NCI-H2196 (cell line): ENCODE results near the gene GPR108.
A peak's percentile ranks its signal among the peaks of the same experiment; 100 is the strongest.
"Not testable (repeated sequence)": the region's sequence is repeated elsewhere in the genome, so short reads cannot be mapped to it uniquely, and the experiment has no call there.

ENCODE experiments used
- DNase-seq: peaks from one replicate; lab custom pipeline; 2025; ENCODE audit not compliant: unreplicated experiment; lab: John Stamatoyannopoulos, UW

Gene GPR108

GRCh38 chr19:6737284-6737872 lies at the start of gene GPR108:
GPR108 (minus strand) TSS chr19:6737580; CDS start chr19:6737576, 4 bp downstream.
- peak; percentile 99 for DNase-seq

- no peak for DNase-seq
Observed at GRCh38 chr19:6779206-6779605, 41.8 kb upstream of the GPR108 start.

GRCh38 chr19:6778386-6778785 lies 41.0 kb upstream of the GPR108 start:
- no peak for DNase-seq

DNA sequence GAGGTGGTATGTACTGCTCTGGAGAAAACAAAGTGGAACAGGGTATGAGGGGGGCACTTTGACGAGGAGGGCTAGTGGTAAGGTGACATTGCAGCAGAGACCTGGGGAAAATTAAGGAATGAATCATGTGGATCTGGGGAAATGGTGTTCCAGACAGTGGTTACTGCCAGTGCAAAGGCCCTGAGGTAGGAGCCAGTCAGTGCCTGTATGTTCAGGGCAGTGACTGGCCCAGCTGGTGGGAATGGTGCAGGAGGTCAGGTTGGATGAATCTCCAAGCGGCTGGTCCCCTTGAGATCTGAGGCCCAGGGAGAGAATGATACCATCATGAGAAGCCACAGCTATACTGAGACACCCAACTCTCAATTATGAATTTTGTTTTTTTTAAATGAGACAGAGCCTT lies 40.1 kb upstream of the GPR108 start:
- no peak for DNase-seq

DNA sequence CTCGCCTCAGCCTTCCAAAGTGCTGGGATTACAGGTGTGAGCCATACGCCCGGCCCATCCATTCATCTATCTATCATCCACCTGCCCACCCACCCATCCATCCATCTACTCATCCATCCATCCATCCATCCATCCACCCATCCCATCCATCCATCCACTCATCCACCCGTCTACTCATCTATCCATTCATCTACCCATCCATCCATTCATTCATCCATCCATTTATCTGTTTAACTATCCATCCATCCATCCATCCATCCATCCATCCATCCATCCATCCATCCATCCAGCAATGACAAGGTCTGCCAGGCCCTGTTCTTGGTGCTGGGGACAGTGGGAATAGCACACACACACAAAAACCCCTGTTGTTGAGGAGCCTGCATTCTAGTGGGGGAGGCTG lies 39.6 kb upstream of the GPR108 start:
- no peak for DNase-seq

- not testable (repeated sequence) for DNase-seq
Observed at GRCh38 chr19:6776045-6776444, 38.7 kb upstream of the GPR108 start.

GRCh38 chr19:6774821-6775707 lies 37.7 kb upstream of the GPR108 start:
- no peak for DNase-seq

DNA sequence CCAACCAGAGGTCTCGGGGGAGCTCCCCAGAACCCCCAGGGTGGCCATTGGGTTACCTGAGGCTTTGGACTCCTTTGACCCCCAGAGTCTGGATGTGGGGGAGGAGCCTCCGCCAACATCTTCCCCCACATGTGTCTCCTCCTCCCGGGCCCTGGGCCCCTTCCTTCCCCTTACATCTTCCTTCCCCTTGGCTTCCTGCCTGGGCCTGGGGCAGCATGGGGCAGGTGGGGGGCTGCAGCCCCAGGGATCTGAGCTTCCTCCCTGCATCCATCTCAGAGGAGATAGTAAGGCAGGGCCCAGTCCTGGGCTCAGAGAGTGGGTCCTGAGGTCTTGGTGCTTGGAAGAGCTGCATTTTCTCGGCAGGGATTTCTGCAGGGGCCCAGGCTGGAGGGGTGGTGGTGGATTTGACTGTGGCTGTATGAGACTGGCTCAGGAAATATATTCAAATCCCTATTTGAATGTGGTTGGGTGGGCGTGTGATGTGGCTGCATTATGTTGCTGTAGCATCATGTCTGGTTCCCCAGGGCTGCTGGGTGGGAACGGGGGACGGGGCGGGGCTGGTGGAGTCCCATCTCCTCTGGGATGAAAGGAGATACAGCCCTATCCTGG lies 36.0 kb upstream of the GPR108 start:
- DNase-seq, result no peak

DNA sequence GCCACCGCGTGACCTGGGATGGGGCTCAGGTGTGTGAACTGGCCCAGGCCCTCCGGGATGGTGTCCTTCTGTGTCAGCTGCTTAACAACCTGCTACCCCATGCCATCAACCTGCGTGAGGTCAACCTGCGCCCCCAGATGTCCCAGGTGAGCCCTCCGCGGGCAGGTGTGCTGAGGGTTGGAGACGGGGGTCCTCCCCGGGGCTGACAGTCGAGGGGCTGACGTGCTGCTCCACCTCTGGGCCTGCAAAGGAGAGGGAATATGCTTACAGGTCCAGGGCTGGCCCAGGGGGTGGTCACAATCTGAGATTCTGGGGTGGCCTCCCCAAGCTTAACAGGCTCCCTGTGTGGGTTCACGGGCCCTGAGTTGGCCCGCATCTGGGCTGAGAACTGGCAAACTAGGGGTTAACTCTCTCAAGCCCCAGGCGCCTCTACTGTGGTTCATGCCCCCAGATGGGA lies 35.5 kb upstream of the GPR108 start:
- DNase-seq, result no peak

GRCh38 chr19:6772028-6772865 lies 34.9 kb upstream of the GPR108 start, which contains the start of gene VAV1:
VAV1 (plus strand) TSS chr19:6772708; CDS start chr19:6772808, 100 bp downstream.
- DNase-seq, result no peak

DNA sequence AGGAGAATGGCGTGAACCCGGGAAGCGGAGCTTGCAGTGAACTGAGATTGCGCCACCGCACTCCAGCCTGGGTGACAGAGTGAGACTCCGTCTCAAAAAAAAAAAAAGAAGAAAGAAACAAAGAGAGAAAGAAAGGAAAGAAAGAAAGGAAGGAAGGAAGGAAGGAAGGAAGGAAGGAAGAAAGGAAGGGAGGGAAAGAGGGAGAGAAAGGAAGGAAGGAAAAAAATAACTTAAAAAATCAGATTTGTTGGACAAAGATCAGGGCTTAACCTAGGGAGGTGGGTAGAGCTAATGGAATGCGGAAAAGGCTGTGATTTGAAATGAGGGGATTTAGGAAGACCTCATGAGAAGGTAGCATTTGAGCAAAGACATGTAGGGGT lies 34.3 kb upstream of the GPR108 start:
- DNase-seq, result not testable (repeated sequence)

DNA sequence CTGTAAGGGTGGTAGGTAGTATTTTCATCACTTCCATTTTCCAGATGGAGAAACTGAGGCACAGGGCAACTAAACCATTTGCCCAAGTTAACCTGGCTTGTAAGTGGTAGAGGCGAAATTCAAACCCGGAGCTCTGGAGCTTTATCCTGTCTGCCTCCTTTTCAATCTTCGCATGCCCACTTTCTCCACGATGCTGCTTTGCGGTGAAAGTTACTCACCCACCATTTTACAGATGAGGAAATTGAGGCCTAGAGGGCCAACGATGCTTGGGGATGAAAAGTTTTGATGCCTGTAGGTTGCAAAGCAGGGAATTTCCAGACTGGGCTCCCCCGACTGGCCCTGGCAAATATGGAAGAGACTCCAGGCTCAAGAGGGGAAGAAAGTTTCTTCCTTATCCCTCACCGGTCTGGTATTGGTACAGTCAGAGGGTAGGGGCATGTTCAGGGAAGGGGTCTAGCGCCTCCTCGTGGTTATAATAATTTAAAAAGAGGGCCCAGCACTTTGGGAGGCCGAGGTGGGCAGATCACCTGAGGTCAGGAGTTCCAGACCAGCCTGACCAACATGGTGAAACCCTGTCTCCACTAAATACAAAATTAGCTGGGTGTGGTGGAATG lies 31.7 kb upstream of the GPR108 start:
- DNase-seq, result no peak

DNA sequence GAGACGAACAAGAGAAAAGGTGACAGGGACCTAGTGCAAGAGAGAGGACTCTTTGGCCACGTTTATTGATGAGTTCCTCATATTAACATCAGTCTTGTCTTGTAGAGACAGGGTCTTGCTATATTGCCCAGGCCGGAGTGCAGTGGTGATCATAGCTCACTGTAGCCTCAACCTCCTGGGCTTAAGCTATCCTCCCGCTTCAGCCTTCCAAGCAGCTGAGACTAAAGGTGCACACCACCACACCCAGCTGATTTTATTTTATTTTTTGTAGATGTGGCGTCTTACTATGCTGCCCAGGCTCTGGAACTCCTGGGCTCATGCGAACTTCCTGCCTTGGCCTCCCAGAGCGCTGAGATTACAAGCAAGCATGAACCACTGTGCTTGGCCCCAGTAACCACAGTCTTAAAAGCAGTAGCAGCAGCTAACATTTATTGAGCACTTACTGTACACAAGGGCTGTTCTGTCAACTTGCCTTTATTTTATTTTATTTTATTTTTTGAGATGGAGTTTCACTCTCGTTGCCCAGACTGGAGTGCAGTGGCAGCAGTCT lies 30.9 kb upstream of the GPR108 start:
- no peak for DNase-seq

DNA sequence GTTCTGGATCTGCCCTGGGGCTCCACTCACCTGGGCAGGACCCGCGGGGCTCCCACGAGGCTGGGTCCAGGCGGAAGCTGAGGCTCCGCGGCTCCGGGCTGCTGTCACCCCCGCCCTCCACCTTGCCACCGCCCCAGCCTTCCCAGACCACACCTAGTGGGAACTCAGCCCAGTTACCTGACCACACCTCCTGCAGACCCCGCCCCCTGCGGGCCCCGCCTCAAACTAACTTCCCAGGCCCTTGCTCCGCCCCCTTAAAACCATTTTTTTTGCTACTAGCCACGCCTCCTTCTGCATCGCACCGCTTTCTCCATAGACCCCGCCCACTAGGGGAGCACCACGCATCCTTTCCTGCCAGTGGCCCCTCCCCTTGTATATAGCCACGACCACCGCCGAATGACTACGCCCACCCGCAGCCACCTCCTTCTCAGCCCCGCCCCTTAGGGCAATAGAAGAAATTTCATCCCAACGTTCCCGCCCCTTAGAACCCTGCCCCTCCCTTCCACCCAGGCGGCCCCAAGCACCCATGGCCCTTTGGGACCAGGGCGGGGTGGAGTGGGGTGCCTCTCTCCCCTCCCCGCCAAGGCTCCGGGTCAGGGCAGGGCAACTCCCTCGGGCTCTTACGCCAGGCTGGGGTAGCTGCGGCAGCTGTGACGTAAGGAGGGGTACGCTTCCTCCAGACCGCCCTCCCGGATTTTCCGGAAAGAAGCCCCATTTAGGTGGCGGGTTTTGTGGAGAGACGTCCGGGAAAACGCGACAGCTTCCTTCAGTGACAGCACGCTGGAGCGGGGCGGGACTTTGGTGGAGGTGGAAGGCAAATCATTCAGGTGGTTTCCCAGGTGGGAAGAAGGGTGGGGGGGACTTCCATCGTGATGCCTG lies 30.2 kb upstream of the GPR108 start, which contains the start of gene SH2D3A:
Gene SH2D3A (minus strand): TSS at position 79 of the 879 bp plus-strand sequence. CDS start 3,687 bp downstream, outside the sequence.
- peak; percentile 87 for DNase-seq

GRCh38 chr19:6767081-6767356 lies 29.6 kb upstream of the GPR108 start:
- peak; percentile 40 for DNase-seq

GRCh38 chr19:6766357-6767080 lies 29.1 kb upstream of the GPR108 start:
- no peak for DNase-seq

- peak; percentile 34 for DNase-seq
Observed at GRCh38 chr19:6765738-6766356, 28.5 kb upstream of the GPR108 start.

- not testable (repeated sequence) for DNase-seq
Observed at GRCh38 chr19:6762253-6762797, 24.9 kb upstream of the GPR108 start.
